GM21619 (cell line): ENCODE measurements around the gene SSNA1.
A peak's percentile ranks its signal among the peaks of the same experiment; 100 is the strongest.

Experiments used
- ATAC-seq: cut with Tn5 transposase; IDR thresholded peaks from one replicate; pipeline ENCODE4 v1.9.1; 2021; ENCODE audit not compliant: unreplicated experiment

Gene SSNA1

DNA sequence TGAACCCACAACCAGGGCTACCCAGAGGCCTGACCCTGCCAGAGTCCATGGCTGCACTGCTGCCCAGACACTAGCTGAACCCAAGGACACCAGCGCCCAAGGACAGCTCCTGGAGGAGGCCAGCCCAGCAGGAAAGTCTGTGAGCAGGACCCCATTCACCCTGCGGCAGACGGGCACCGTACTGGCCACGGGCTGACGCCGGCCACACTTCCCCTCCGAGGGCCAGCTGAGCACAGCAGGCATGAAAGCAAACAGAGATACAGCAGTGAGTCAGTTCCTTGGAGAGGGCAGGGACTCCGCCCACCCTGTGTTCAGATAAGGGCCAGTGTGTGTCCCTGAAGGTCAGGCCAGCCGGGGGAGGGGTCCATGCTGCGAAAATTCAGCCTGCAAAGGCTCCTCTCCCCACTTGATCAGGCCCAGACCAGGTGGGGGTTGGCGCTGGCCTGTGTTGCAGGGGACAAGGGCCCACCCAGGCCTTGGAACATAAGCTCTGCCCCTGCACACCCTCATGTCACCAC is 30.3 kb downstream of the SSNA1 start:
- no peak for ATAC-seq

DNA sequence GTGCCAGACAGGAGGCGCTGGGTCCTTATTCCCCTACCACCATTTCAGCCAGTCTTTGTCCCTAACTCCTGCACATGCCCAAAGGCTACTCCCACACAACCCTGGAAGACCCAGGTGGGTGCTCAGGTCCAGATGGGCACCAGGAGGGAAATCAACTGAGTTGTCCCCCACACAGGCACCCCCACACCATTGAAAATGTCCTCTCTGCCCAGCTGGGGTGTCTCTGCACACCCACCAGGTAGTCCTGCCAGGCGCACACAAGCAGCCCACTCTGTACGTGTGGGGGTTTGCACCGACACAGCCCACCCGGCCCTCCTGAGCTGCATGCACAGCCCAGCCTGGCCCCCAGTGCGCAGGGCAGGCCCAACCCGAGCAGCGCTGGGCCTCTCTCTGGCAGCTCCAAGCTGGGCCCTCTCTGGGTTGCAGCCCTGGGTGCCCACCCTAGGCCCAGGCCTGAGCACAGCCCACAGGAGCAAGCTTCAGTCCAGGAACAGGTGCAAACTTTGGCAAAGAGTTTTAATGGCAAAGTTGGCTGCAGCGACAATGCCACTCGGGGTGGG is 31.4 kb downstream of the SSNA1 start:
- no peak for ATAC-seq

GRCh38 chr9:137220317-137221094 is 32.0 kb downstream of the SSNA1 start:
- ATAC-seq: no peak

GRCh38 chr9:137221095-137221505 is 32.6 kb downstream of the SSNA1 start:
- ATAC-seq: no peak

- no peak for ATAC-seq
These were observed 33.1 kb downstream of the SSNA1 start for GRCh38 chr9:137221506-137222111.

GRCh38 chr9:137222190-137223077 is 34.0 kb downstream of the SSNA1 start, which contains the start of gene RNF208:
Gene RNF208, minus strand, starts transcription at chr9:137222240. Its CDS starts 1,028 bp downstream, at chr9:137221212.
- peak; percentile 3 for ATAC-seq

GRCh38 chr9:137223078-137223970 is 34.8 kb downstream of the SSNA1 start:
- peak; percentile 64 for ATAC-seq

- no peak for ATAC-seq
These were observed 36.6 kb downstream of the SSNA1 start, which contains the start of gene CYSRT1 for GRCh38 chr9:137224830-137225694. Gene CYSRT1, plus strand, starts transcription at chr9:137225174. Its CDS starts 448 bp downstream, at chr9:137225622.

GRCh38 chr9:137225699-137226331 is 37.3 kb downstream of the SSNA1 start:
- ATAC-seq: no peak

- no peak for ATAC-seq
These were observed 38.0 kb downstream of the SSNA1 start for GRCh38 chr9:137226338-137227053.

- ATAC-seq: no peak
These were observed 38.8 kb downstream of the SSNA1 start, which contains the start of gene RNF224 for GRCh38 chr9:137227054-137227852. Gene RNF224, plus strand, starts transcription at chr9:137227502. Its CDS starts 834 bp downstream, at chr9:137228336.

- no peak for ATAC-seq
These were observed 39.5 kb downstream of the SSNA1 start for GRCh38 chr9:137227853-137228505.

GRCh38 chr9:137228506-137228967 is 40.1 kb downstream of the SSNA1 start:
- no peak for ATAC-seq

DNA sequence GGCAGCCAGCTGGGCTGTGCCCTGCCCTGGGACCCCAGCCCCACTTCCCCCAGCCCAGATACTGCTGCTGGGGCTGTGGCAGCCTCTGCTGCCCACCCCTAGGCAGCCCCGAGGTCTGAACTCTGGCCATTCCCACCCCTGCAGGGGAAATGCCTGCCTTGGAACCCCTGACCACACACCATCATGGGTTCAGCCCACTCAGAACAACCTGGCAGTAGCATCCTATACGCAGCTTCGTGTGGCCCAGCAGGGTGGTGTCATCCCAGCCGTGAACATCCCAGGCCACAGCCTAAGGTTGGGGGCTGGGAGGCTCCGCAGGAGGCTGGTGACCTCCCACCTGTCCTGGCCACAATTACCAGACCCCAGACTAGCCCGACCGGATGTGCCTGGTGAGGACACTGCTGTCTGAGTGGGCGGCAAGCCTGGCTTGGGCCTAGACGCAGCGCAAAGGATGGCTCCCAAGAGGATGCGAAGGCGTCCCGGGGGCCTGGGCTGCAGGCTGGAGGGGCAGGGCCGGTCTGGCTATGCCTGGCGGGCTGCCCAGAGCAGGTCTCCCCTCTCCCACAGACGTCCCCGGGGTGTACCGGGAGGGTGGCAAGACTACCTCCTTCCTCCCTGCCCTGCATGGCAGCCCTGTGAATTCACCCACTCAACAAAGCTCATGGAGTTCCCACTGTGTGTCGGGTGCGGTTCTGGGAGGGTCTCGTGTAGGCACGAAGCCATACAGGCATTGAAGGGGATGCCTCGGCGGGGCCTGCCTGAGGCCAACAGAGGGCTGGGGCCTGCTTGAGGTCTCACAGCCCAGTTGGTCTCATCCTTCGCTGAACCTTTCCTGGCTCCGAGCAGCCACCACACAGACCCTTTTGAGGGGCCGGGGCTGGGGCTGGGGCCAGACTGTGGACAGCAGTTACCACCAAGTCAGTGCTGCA is 40.8 kb downstream of the SSNA1 start:
- ATAC-seq: no peak
